GF-D8 (cell line): ENCODE measurements around the gene DSC2.
"Not testable (repeated sequence)": the region's sequence is repeated elsewhere in the genome, so short reads cannot be mapped to it uniquely, and the experiment has no call there.

Source experiments
- DNase-seq: peaks from one replicate; lab custom pipeline; 2025; lab: John Stamatoyannopoulos, UW

DSC2 gene

GRCh38 chr18:31102025-31102684 is at the start of gene DSC2:
TSS of gene DSC2 (minus strand) at chr18:31102421. CDS start at chr18:31101971, 450 bp downstream.
- no peak for DNase-seq

- DNase-seq = no peak
These were observed 47.1 kb upstream of the DSC2 start for GRCh38 chr18:31149351-31149750.

- no peak for DNase-seq
These were observed 46.4 kb upstream of the DSC2 start for GRCh38 chr18:31148600-31148999.

GRCh38 chr18:31146809-31147208 is 44.6 kb upstream of the DSC2 start:
- no peak for DNase-seq

- no peak for DNase-seq
These were observed 40.8 kb upstream of the DSC2 start for GRCh38 chr18:31143025-31143424.

GRCh38 chr18:31138709-31139108 is 36.5 kb upstream of the DSC2 start:
- no peak for DNase-seq

GRCh38 chr18:31134988-31135529 is 32.8 kb upstream of the DSC2 start:
- no peak for DNase-seq

- no peak for DNase-seq
These were observed 27.3 kb upstream of the DSC2 start for GRCh38 chr18:31129398-31130115.

- DNase-seq = no peak
These were observed 23.7 kb upstream of the DSC2 start for GRCh38 chr18:31125878-31126277.

GRCh38 chr18:31123125-31123524 is 20.9 kb upstream of the DSC2 start:
- DNase-seq = not testable (repeated sequence)

GRCh38 chr18:31120594-31120993 is 18.4 kb upstream of the DSC2 start:
- no peak for DNase-seq

GRCh38 chr18:31116853-31117595 is 14.8 kb upstream of the DSC2 start:
- DNase-seq = no peak

GRCh38 chr18:31112804-31113203 is 10.6 kb upstream of the DSC2 start:
- DNase-seq = no peak

GRCh38 chr18:31105733-31106132 is 3.5 kb upstream of the DSC2 start:
- no peak for DNase-seq

GRCh38 chr18:31104444-31104843 is 2.2 kb upstream of the DSC2 start:
- no peak for DNase-seq

GRCh38 chr18:31103423-31103822 is 1.2 kb upstream of the DSC2 start:
- DNase-seq = no peak

- no peak for DNase-seq
These were observed 720 bp upstream of the DSC2 start for GRCh38 chr18:31102941-31103340.

- DNase-seq = peak; percentile 50
These were observed 817 bp downstream of the DSC2 start for GRCh38 chr18:31101183-31102024.

GRCh38 chr18:31100436-31101182 is 1.6 kb downstream of the DSC2 start:
- DNase-seq = no peak

- DNase-seq = no peak
These were observed 2.6 kb downstream of the DSC2 start for GRCh38 chr18:31099450-31100230.
